ENCODE measurements around the gene UBE2I. TPM values are rescaled to one million over a fixed set of nuclear protein-coding genes. Genes with fewer than 3 reads are reported as not detected.

Gene UBE2I
- total RNA-seq, 2 donors from 2014 or later: 58.8 to 59.5 TPM

DNA sequence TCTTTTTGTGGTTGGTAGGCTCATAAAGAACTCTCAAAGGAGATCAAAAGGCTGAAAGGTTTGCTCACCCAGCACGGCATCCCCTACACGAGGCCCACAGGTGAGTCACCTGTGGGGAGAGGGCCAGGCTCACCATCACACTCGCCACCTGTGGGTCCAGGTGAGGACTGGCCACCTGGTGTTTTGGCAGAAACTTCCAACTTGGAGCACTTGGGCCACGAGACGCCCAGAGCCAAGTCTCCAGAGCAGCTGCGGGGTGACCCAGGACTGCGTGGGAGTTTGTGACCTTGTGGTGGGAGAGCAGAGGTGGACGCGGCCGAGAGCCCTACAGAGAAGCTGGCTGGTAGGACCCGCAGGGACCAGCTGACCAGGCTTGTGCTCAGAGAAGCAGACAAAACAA lies 53.4 kb downstream of the UBE2I start:
- Histone ChIP-seq H3K4me1 (no peaks in the 10 kb centered on the region), H3K36me3 (peaks cover 54% of the 10 kb centered on the region), H3K4me3 (no peak overlapping the region), H3K27ac (no peak overlapping the region), H3K9me3 (no peaks in the 10 kb centered on the region), H3K27me3 (no peaks in the 10 kb centered on the region)
- no peak for DNase-seq (ENCODE audit: low spot score)
- TF ChIP-seq, protein P1, sequence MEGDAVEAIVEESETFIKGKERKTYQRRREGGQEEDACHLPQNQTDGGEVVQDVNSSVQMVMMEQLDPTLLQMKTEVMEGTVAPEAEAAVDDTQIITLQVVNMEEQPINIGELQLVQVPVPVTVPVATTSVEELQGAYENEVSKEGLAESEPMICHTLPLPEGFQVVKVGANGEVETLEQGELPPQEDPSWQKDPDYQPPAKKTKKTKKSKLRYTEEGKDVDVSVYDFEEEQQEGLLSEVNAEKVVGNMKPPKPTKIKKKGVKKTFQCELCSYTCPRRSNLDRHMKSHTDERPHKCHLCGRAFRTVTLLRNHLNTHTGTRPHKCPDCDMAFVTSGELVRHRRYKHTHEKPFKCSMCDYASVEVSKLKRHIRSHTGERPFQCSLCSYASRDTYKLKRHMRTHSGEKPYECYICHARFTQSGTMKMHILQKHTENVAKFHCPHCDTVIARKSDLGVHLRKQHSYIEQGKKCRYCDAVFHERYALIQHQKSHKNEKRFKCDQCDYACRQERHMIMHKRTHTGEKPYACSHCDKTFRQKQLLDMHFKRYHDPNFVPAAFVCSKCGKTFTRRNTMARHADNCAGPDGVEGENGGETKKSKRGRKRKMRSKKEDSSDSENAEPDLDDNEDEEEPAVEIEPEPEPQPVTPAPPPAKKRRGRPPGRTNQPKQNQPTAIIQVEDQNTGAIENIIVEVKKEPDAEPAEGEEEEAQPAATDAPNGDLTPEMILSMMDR (IDR thresholded peaks at IDR 0.05): no peak

DNA sequence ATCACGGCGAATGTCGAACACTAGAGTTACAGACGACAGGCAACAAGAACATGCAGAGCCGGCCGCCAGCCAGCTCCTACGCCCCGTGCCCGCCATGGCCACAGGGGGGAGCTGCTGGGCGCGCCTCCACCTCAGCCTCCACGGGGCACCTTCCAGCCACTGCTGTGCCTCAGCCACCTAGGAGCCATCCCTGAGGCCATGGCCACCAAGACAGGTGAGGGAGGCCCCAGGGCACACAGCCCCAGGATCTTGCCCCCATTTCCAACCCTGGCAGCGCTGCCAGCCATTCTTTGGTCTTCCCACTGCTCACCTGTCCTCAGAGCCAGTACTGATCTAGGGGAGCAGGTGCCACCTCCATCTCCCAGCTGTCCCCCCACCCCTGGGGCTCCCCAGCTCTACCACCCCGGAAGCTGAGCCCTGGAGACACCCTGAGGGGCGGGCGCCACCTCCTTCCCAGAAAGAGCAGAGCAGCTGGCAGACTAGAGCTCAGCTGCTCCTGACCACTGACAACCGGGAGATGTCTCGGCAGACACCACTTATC lies 54.1 kb downstream of the UBE2I start:
- Histone ChIP-seq H3K4me1 (no peaks in the 10 kb centered on the region), H3K4me3 (no peak overlapping the region), H3K27me3 (no peaks in the 10 kb centered on the region), H3K36me3 (peaks cover 54% of the 10 kb centered on the region), H3K27ac (no peak overlapping the region), H3K9me3 (no peaks in the 10 kb centered on the region)
- TF ChIP-seq, protein P1 (IDR thresholded peaks at IDR 0.05): peak; percentile 34 to 80
- DNase-seq (ENCODE audit: low spot score): no peak

DNA sequence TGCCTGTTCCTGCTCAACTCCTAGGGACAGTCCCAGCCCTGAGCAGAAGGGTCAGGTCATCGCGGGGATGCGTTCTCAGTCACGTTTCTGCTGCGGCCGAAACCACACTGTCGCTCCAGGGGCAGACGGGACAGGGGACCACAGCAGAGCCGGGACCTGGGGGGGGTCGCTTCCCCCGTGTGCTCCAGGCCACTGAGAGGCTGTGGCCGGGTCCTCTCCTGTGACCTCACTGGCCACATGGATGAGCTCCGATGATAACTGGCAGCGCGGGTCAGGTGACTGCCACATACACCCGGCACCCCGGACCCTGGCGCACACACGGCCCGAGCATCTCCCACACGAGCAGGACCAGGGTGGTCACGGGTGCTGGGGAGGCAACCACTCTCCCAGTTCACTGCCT lies 55.1 kb downstream of the UBE2I start:
- Histone ChIP-seq H3K27me3 (no peaks in the 10 kb centered on the region), H3K4me1 (no peaks in the 10 kb centered on the region), H3K36me3 (peaks cover 56% of the 10 kb centered on the region), H3K9me3 (no peaks in the 10 kb centered on the region), H3K4me3 (no peak overlapping the region), H3K27ac (no peak overlapping the region)
- no peak for DNase-seq (ENCODE audit: low spot score)
- TF ChIP-seq, protein P1 (IDR thresholded peaks at IDR 0.05): no peak

DNA sequence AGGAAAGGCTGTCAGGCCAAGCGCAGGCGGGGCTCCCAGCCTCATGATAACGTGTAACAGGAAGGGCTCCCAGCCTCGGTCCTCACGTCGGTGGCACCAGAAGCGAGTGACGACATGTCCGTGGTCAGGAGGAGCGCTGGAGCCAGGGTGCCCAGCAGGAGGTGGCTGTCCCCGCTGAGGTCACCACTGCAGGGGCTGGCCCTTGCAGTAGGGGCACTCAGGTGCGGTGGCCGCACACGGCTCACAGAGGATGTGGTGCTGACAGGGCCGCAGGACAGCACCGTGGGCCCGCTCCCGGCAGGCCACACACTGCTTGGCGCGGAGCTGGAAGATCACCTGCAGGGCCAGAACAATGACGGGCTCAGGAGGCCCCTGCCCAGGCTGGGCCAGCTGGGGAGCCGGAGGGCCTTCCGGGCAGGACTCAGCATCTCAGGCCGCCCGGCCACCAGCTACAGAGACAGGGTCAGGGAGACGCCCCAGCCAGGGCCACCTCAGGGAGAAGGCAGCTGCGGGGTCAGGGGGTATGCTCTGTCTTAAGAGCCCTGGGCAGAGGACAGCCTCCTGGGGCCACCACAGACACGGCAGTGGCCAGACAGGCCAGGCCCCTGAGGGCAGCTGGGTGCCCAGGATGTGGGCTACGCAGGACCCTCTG lies 56.8 kb downstream of the UBE2I start:
- peaks cover 57% of the 10 kb centered on the region for H3K36me3 ChIP-seq
- no peaks in the 10 kb centered on the region for H3K27me3 ChIP-seq
- H3K27ac ChIP-seq: no peak overlapping the region
- H3K4me1 ChIP-seq: no peaks in the 10 kb centered on the region
- H3K4me3 ChIP-seq: no peak overlapping the region
- no peaks in the 10 kb centered on the region for H3K9me3 ChIP-seq
- DNase-seq (ENCODE audit: low spot score): no peak
- TF ChIP-seq, protein P1 (IDR thresholded peaks at IDR 0.05): no peak

DNA sequence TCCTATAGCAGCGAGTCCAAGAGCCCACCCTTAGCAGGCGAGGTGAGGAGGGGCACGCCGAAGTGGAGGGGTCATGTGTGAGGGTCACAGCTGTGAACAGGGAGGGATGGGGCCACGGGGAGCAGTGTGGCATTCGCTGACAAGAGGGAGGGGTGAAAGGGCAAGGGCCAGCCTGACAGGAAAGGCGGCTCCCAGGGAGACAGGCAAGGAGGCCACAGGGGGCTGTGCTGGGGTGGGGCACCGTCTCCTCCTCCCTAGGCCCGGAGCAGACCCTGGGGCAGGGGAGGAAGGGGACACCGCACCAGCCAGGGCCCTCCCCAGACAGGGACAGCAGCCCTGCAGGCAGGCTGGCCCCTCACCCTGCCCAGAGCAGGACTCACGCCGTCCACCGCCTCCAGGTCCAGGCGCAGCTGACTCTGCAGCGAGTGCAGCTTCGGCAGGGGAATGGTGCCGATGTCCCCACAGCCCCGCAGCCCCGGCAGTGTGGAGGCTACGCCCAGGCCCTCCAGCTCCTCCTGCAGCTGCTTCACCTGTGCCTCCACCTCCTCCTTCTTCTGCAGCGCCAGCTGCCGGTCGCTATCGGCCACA lies 57.4 kb downstream of the UBE2I start:
- Histone ChIP-seq H3K9me3 (no peaks in the 10 kb centered on the region), H3K27ac (no peak overlapping the region), H3K27me3 (no peaks in the 10 kb centered on the region), H3K4me1 (no peaks in the 10 kb centered on the region), H3K4me3 (no peak overlapping the region), H3K36me3 (peaks cover 55% of the 10 kb centered on the region)
- TF ChIP-seq, protein P1 (IDR thresholded peaks at IDR 0.05): no peak
- no peak for DNase-seq (ENCODE audit: low spot score)
